T-cell (primary cell): ENCODE data around the gene RAB34. TPM values are rescaled to one million over a fixed set of nuclear protein-coding genes. Genes with fewer than 3 reads are reported as not detected.
A peak's percentile ranks its signal among the peaks of the same experiment; 100 is the strongest.
"Not testable (repeated sequence)": the region's sequence is repeated elsewhere in the genome, so short reads cannot be mapped to it uniquely, and the experiment has no call there.

Experiments
- ATAC-seq, 4 experiments: fragments of 200-7000 bp in 3 of 4; fragments of 150-1000 bp in 1 of 4; cut with Tn5 transposase; replicated peaks in 1 of 4; 1 replicate in 3 of 4; 2 replicates in 1 of 4; pipeline ENCODE4 v1.10.0; 2021; ENCODE audit warnings: moderate library complexity in 3 of 4, mild to moderate bottlenecking in 2 of 4, moderate number of reproducible peaks in 1 of 4
- CTCF ChIA-PET, 2 donors: fragments of 300-600 bp; sonication (Branson Sonifier 250); formaldehyde crosslinking; loops; one replicate each; lab custom pipeline; 2022; ENCODE audit warnings: antibody characterized with exemption in 2 of 2; lab: Charles Lee
- POLR2A ChIA-PET, 2 donors: fragments of 300-600 bp; sonication (Branson Sonifier 250); formaldehyde crosslinking; loops; one replicate each; lab custom pipeline; 2022; ENCODE audit warnings: antibody characterized with exemption in 2 of 2; lab: Charles Lee
- DNase-seq, 35 experiments: peaks; one replicate each; pipeline versions ENCODE4 v3.0.0 to v3.0.0-alpha.2; 2013 to 2023
- H3K27ac ChIP-seq: one replicate; pipeline ENCODE4 v1.5.1; 2013; ENCODE audit warnings: low read length
- H3K27me3 ChIP-seq, 2 experiments: replicated peaks in 1 of 2; 1 replicate in 1 of 2; 2 replicates in 1 of 2; pipeline versions ENCODE4 v1.6.1 to v1.7.0; 2013; ENCODE audit warnings: low read length in 1 of 2, mixed read lengths in 1 of 2; ENCODE audit not compliant: control insufficient read depth in 2 of 2, insufficient read depth in 2 of 2; ENCODE audit errors: extremely low read depth in 1 of 2
- H3K36me3 ChIP-seq, 2 donors: 1 replicate in 1 of 2; 2 replicates in 1 of 2; pipeline versions ENCODE4 v1.6.1 to v1.7.0; 2013; ENCODE audit warnings: low read length in 1 of 2; ENCODE audit not compliant: control insufficient read depth in 2 of 2, insufficient read depth in 1 of 2; ENCODE audit errors: extremely low read depth in 1 of 2
- H3K4me1 ChIP-seq, 2 experiments: 1 replicate in 1 of 2; 2 replicates in 1 of 2; pipeline versions ENCODE4 v1.6.1 to v1.7.0; 2013; ENCODE audit warnings: low read length in 2 of 2, mixed read lengths in 1 of 2; ENCODE audit not compliant: insufficient read depth in 2 of 2, control insufficient read depth in 1 of 2; ENCODE audit errors: extremely low read depth in 1 of 2
- H3K4me3 ChIP-seq, 2 donors: 1 replicate in 1 of 2; 2 replicates in 1 of 2; pipeline versions ENCODE4 v1.5.1 to v1.7.0; 2013; ENCODE audit warnings: mild to moderate bottlenecking in 2 of 2, low read length in 1 of 2, moderate library complexity in 1 of 2; ENCODE audit not compliant: control insufficient read depth in 1 of 2; ENCODE audit errors: extremely low read depth in 1 of 2
- H3K9me3 ChIP-seq: 2 replicates; pipeline ENCODE4 v1.7.0; 2013
- H3K27ac Mint-ChIP-seq, 2 donors: one replicate each; pipeline ENCODE4 v1.8.0; 2020 to 2021; ENCODE audit warnings: mild to moderate bottlenecking in 2 of 2, mixed read lengths in 2 of 2
- H3K27me3 Mint-ChIP-seq, 2 donors: one replicate each; pipeline ENCODE4 v1.8.0; 2021 to 2022; ENCODE audit warnings: mixed read lengths in 2 of 2
- H3K36me3 Mint-ChIP-seq: one replicate; pipeline ENCODE4 v1.8.0; 2021; ENCODE audit warnings: mixed read lengths
- H3K4me1 Mint-ChIP-seq, 3 donors: one replicate each; pipeline ENCODE4 v1.8.0; 2020 to 2022; ENCODE audit warnings: mixed read lengths in 3 of 3, mild to moderate bottlenecking in 1 of 3
- H3K4me3 Mint-ChIP-seq, 3 donors: one replicate each; pipeline ENCODE4 v1.8.0; 2020 to 2022; ENCODE audit warnings: mild to moderate bottlenecking in 3 of 3, mixed read lengths in 3 of 3, moderate library complexity in 3 of 3
- H3K9me3 Mint-ChIP-seq, 3 donors: one replicate each; pipeline ENCODE4 v1.8.0; 2020 to 2022; ENCODE audit warnings: mixed read lengths in 3 of 3
- WGBS: methylation state at CpG from one replicate; pipeline ENCODE4 v1.1.5; 2013; ENCODE audit warnings: missing lambda C conversion rate; ENCODE audit not compliant: insufficient coverage; 5-methylcytosine and 5-hydroxymethylcytosine counted together
- total RNA-seq, 35 experiments: library from RNA in 6 of 35; stranded (reverse) in 6 of 35; fragments of 120-200 nt in 1 of 35; gene quantifications; one replicate each; pipeline versions ENCODE4 v1.2.1 to v1.2.4 and lab custom pipeline; 2013 to 2026

Gene RAB34
- total RNA-seq, 5 donors from 2014 or later (not counting 1 experiment from before 2014, with no cell fraction given) = 7.6 to 82.8 (median 11.0) TPM

- Histone ChIP-seq H3K4me1 (peaks cover 26 to 75% of the 10 kb centered on the region in 2 experiments), H3K36me3 (peaks cover 9 to 42% of the 10 kb centered on the region in 2 donors), H3K9me3 (no peaks in the 10 kb centered on the region), H3K27ac (peak overlapping the region; percentile 27), H3K4me3 (no peak overlapping the region), H3K27me3 (peaks cover 0 to 8% of the 10 kb centered on the region in 2 experiments)
- Mint-ChIP-seq H3K9me3 (no peaks in the 10 kb centered on the region), H3K36me3 (peaks cover 32% of the 10 kb centered on the region), H3K27ac (peak overlapping the region; percentile 61 to 83), H3K4me1 (peaks cover 70 to 77% (median 76%) of the 10 kb centered on the region in 3 donors), H3K27me3 (peaks cover 0 to 12% of the 10 kb centered on the region in 2 donors), H3K4me3 (peak overlapping the region; percentile 58 to 99 (median 98))
- ATAC-seq = no peak
- WGBS = 79% methylated on average over 3 of the region's 7 CpGs
- DNase-seq = no peak
- CTCF ChIA-PET = interaction anchor here (0.7 to 1.6 kb wide), 6 partner anchors 11 to 229 kb away, joined by 3 to 5 read pairs (median 4); partner anchors contain the start of gene PROCA1 (in 1 of the 2)
- POLR2A ChIA-PET = interaction anchor here in 1 of 2 donors (0.7 kb wide), 1 partner anchor 11 kb away, joined by 3 read pairs; the partner anchor contains the start of gene PROCA1
Observed at GRCh38 chr17:28722417-28723158, 4.9 kb upstream of the RAB34 start.

DNA sequence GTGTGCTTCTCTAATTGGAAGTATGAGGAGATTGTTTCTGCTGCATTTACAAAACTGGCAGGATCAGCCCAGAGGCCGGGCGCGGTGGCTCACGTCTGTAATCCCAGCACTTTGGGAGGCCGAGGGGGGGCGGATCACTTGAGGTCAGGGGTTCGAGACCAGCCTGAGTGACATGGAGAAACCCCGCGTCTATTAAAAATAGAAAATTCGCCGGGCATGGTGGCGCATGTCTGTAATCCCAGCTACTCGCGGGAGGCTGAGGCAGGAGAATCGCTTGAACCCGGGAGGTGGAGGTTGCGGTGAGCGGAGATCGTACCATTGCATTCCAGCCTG lies 3.3 kb upstream of the RAB34 start:
- not testable (repeated sequence) for DNase-seq, ATAC-seq, H3K9me3 ChIP-seq, H3K9me3 Mint-ChIP-seq
- peak overlapping the region; percentile 75 for H3K27ac ChIP-seq
- Mint-ChIP-seq H3K4me3 (peak overlapping the region; percentile 97 to 99 (median 98)), H3K27me3 (peaks cover 0 to 17% of the 10 kb centered on the region in 2 donors), H3K27ac (peak overlapping the region; percentile 97 to 98), H3K4me1 (peaks cover 64 to 68% (median 65%) of the 10 kb centered on the region in 3 donors), H3K36me3 (peaks cover 32% of the 10 kb centered on the region)
- peaks cover 21 to 69% of the 10 kb centered on the region in 2 experiments for H3K4me1 ChIP-seq
- peaks cover 9 to 42% of the 10 kb centered on the region in 2 donors for H3K36me3 ChIP-seq
- POLR2A ChIA-PET = interaction anchor here in 1 of 2 donors (1.0 kb wide), 1 partner anchor 9 kb away, joined by 3 read pairs; the partner anchor contains the start of gene PROCA1
- CTCF ChIA-PET = interaction anchor here (0.7 to 1.4 kb wide), 5 partner anchors 10 to 938 kb away, joined by 3 to 5 read pairs (median 4); partner anchors contain the start of gene PROCA1 (in 1 of the 2)
- peak overlapping the region; percentile 77 to 86 for H3K4me3 ChIP-seq
- WGBS = 19% methylated on average over 17 of the region's 19 CpGs
- peaks cover 0 to 24% of the 10 kb centered on the region in 2 experiments for H3K27me3 ChIP-seq

- peak overlapping the region; percentile 97 to 99 (median 98) for H3K4me3 Mint-ChIP-seq
- no peak for ATAC-seq
- peaks cover 3 to 23% of the 10 kb centered on the region in 2 donors for H3K27me3 Mint-ChIP-seq
- Histone ChIP-seq H3K27ac (peak overlapping the region; percentile 75), H3K27me3 (peaks cover 0 to 29% of the 10 kb centered on the region in 2 experiments), H3K4me1 (peaks cover 21 to 64% of the 10 kb centered on the region in 2 experiments), H3K36me3 (peaks cover 9 to 42% of the 10 kb centered on the region in 2 donors), H3K4me3 (peak overlapping the region; percentile 77 to 86), H3K9me3 (no peaks in the 10 kb centered on the region)
- DNase-seq = peak in 2 of 35 experiments; percentile 23 to 54
- no peaks in the 10 kb centered on the region for H3K9me3 Mint-ChIP-seq
- WGBS = 1% methylated on average over 10 of the region's 30 CpGs
- CTCF ChIA-PET = interaction anchor here (0.6 to 1.9 kb wide), 12 partner anchors 8 to 938 kb away, joined by 3 to 18 read pairs (median 6); partner anchors contain the start of genes FAM222B (in 1 of the 2), NEK8 (in 1 of the 2), PHF12 (in 1 of the 2) and PROCA1 (in 1 of the 2)
- peaks cover 61 to 64% (median 62%) of the 10 kb centered on the region in 3 donors for H3K4me1 Mint-ChIP-seq
- POLR2A ChIA-PET = interaction anchor here (0.6 to 1.9 kb wide), 8 partner anchors 9 to 358 kb away, joined by 3 to 26 read pairs (median 4); partner anchors contain the start of genes PHF12 (in 1 of the 2), PROCA1 (in 1 of the 2) and SUPT6H (in 1 of the 2)
- H3K36me3 Mint-ChIP-seq = peaks cover 32% of the 10 kb centered on the region
- peak overlapping the region; percentile 97 to 98 for H3K27ac Mint-ChIP-seq
Observed at GRCh38 chr17:28720247-28720996, 2.8 kb upstream of the RAB34 start.

GRCh38 chr17:28719021-28719433 lies 1.4 kb upstream of the RAB34 start:
- ChIA-PET CTCF (interaction anchor here (0.6 to 1.9 kb wide), 14 partner anchors 8 to 234 kb away, joined by 3 to 18 read pairs (median 6); partner anchors contain the start of genes FAM222B (in 1 of the 2), NEK8 (in 1 of the 2), PHF12 (in 1 of the 2) and PIGS (in 1 of the 2)), POLR2A (interaction anchor here (0.6 to 1.9 kb wide), 14 partner anchors 8 to 383 kb away, joined by 3 to 26 read pairs (median 4); partner anchors contain the start of genes PHF12 (in 2 of the 2), IFT20 (in 1 of the 2), NEK8 (in 1 of the 2) and PROCA1 (in 1 of the 2))
- peaks cover 17 to 57% of the 10 kb centered on the region in 2 experiments for H3K4me1 ChIP-seq
- peaks cover 49 to 51% (median 51%) of the 10 kb centered on the region in 3 donors for H3K4me1 Mint-ChIP-seq
- no peak for DNase-seq
- peaks cover 6 to 29% of the 10 kb centered on the region in 2 donors for H3K27me3 Mint-ChIP-seq
- H3K27me3 ChIP-seq = peaks cover 0 to 42% of the 10 kb centered on the region in 2 experiments
- no peaks in the 10 kb centered on the region for H3K9me3 Mint-ChIP-seq
- peaks cover 1 to 32% of the 10 kb centered on the region in 2 donors for H3K36me3 ChIP-seq
- peak in 1 of 4 experiments; percentile 1 for ATAC-seq
- H3K27ac ChIP-seq = peak overlapping the region; percentile 75
- 55% methylated on average over 15 of the region's 18 CpGs for WGBS
- H3K9me3 ChIP-seq = no peaks in the 10 kb centered on the region
- H3K4me3 Mint-ChIP-seq = peak overlapping the region; percentile 97 to 99 (median 98)
- peak overlapping the region; percentile 97 to 98 for H3K27ac Mint-ChIP-seq
- H3K4me3 ChIP-seq = peak overlapping the region; percentile 77 to 86
- H3K36me3 Mint-ChIP-seq = peaks cover 28% of the 10 kb centered on the region

- Histone ChIP-seq H3K36me3 (peaks cover 0 to 26% of the 10 kb centered on the region in 2 donors), H3K4me1 (peaks cover 17 to 57% of the 10 kb centered on the region in 2 experiments), H3K4me3 (no peak overlapping the region), H3K27me3 (peaks cover 0 to 42% of the 10 kb centered on the region in 2 experiments), H3K9me3 (no peaks in the 10 kb centered on the region), H3K27ac (no peak overlapping the region)
- no peaks in the 10 kb centered on the region for H3K9me3 Mint-ChIP-seq
- H3K4me1 Mint-ChIP-seq = peaks cover 43 to 50% (median 48%) of the 10 kb centered on the region in 3 donors
- peaks cover 23% of the 10 kb centered on the region for H3K36me3 Mint-ChIP-seq
- ATAC-seq = no peak
- POLR2A ChIA-PET = interaction anchor here (0.9 to 1.9 kb wide), 3 partner anchors 8 to 32 kb away, joined by 3 to 26 read pairs (median 3); partner anchors contain the start of genes NEK8 (in 1 of the 2) and PROCA1 (in 1 of the 2)
- peak overlapping the region; percentile 51 to 98 (median 56) for H3K4me3 Mint-ChIP-seq
- H3K27ac Mint-ChIP-seq = peak overlapping the region; percentile 13 to 77
- DNase-seq = no peak
- H3K27me3 Mint-ChIP-seq = peaks cover 6 to 29% of the 10 kb centered on the region in 2 donors
- CTCF ChIA-PET = interaction anchor here in 1 of 2 donors (1.5 to 1.9 kb wide), 4 partner anchors 10 to 233 kb away, joined by 8 to 18 read pairs (median 16); partner anchors contain the start of genes NEK8 and PHF12
- 77% methylated on average over 10 of the region's 18 CpGs for WGBS
Observed at GRCh38 chr17:28718333-28719020, 809 bp upstream of the RAB34 start.
